K562 (cell line): ENCODE data around the gene SMARCA4. TPM values are rescaled to one million over a fixed set of nuclear protein-coding genes. Genes with fewer than 3 reads are reported as not detected.

Experiments
- ARHGAP35 ChIP-seq: fragments of 450-650 bp; IDR thresholded peaks from 2 replicates; pipeline ENCODE4 v1.6.1; 2018; ENCODE audit not compliant: partially characterized antibody
- ARID2 ChIP-seq: fragments of 450-650 bp; IDR thresholded peaks from 2 replicates; pipeline ENCODE4 v1.6.1; 2017; ENCODE audit warnings: antibody characterized with exemption, mild to moderate bottlenecking
- ATF1 ChIP-seq, 2 experiments: fragments of 450-650 bp in 1 of 2; IDR thresholded peaks; 2 replicates each; pipeline ENCODE4 v1.6.1; 2016; ENCODE audit warnings: missing compliant biosample characterization in 1 of 2, missing genetic modification characterization in 1 of 2
- CSDE1 ChIP-seq, 2 experiments: fragments of 450-650 bp; IDR thresholded peaks; 2 replicates each; pipeline ENCODE4 v1.6.1; 2016; ENCODE audit warnings: mild to moderate bottlenecking in 1 of 2
- FIP1L1 ChIP-seq: fragments of 200-400 bp; formaldehyde crosslinking; IDR thresholded peaks from 2 replicates; pipeline ENCODE4 v1.6.1; 2018; ENCODE audit warnings: mild to moderate bottlenecking, low read depth, low read length; ENCODE audit not compliant: poor library complexity, severe bottlenecking
- GABPA ChIP-seq: fragments of 200-800 bp; sonication (Bioruptor generic); conservative IDR thresholded peaks from 2 replicates; pipeline ENCODE4 v1.6.1; 2016; ENCODE audit warnings: low read depth, missing genetic modification characterization, missing compliant biosample characterization
- GTF2A2 ChIP-seq: IDR thresholded peaks from 2 replicates; pipeline ENCODE4 v1.6.1; 2016; ENCODE audit warnings: mild to moderate bottlenecking, missing genetic modification characterization, missing compliant biosample characterization
- JUND ChIP-seq, 2 experiments: IDR thresholded peaks; 2 replicates in 1 of 2; 3 replicates in 1 of 2; pipeline ENCODE4 v1.6.1; 2011; ENCODE audit warnings: borderline replicate concordance in 2 of 2, low read depth in 2 of 2, low read length in 2 of 2, improper control_type of control experiment in 1 of 2, missing biosample characterization in 1 of 2, missing genetic modification characterization in 1 of 2, missing genetic modification reagents in 1 of 2
- KAT2B ChIP-seq: IDR thresholded peaks from one replicate; pipeline ENCODE4 v1.6.1; 2012; ENCODE audit warnings: low read depth, mild to moderate bottlenecking, control low read depth, inconsistent platforms, low read length, moderate library complexity
- NR3C1 ChIP-seq: sonication (generic); formaldehyde crosslinking; IDR thresholded peaks from 2 replicates; pipeline ENCODE4 v1.8.1; 2022; ENCODE audit warnings: missing genetic modification reagents
- PYGO2 ChIP-seq: fragments of 450-650 bp; IDR thresholded peaks from 2 replicates; pipeline ENCODE4 v1.6.1; 2016; ENCODE audit warnings: mild to moderate bottlenecking, missing genetic modification characterization, moderate library complexity, missing compliant biosample characterization
- SRSF9 ChIP-seq: fragments of 200-400 bp; formaldehyde crosslinking; IDR thresholded peaks from 2 replicates; pipeline ENCODE4 v1.6.1; 2017; ENCODE audit warnings: low read depth, low read length, borderline replicate concordance
- ZBED1 ChIP-seq: IDR thresholded peaks from 2 replicates; pipeline ENCODE4 v1.6.1; 2014
- ZC3H11A ChIP-seq: IDR thresholded peaks from 2 replicates; pipeline ENCODE4 v1.6.1; 2012; ENCODE audit warnings: low read depth, low read length, improper control_type of control experiment
- ZNF232 ChIP-seq: sonication (generic); formaldehyde crosslinking; IDR thresholded peaks from 2 replicates; pipeline ENCODE4 v1.8.0; 2022; ENCODE audit warnings: mild to moderate bottlenecking, missing genetic modification reagents
- ZNF239 ChIP-seq: fragments of 250-450 bp; sonication (Bioruptor Pico); IDR thresholded peaks from 2 replicates; pipeline ENCODE4 v1.4.0; 2020; ENCODE audit warnings: mild to moderate bottlenecking
- ZNF584 ChIP-seq: fragments of 200-800 bp; sonication (Bioruptor generic); IDR thresholded peaks from 2 replicates; pipeline ENCODE4 v1.6.1; 2016; ENCODE audit warnings: low read depth, mild to moderate bottlenecking, missing genetic modification characterization, missing compliant biosample characterization
- ZNF586 ChIP-seq: fragments of 450-650 bp; formaldehyde crosslinking; conservative IDR thresholded peaks from 2 replicates; pipeline ENCODE4 v1.4.0; 2020; ENCODE audit warnings: mild to moderate bottlenecking, moderate library complexity
- polyA plus RNA-seq, 8 experiments: library from polyadenylated mRNA; depleted of rRNA in 4 of 8; stranded (reverse) in 5 of 8; unstranded in 3 of 8; fragments of >200 nt; fragmentation: Nextera tagmentation in 2 of 8; fragmentation: Illumina TruSeq in 1 of 8; extraction: Ambion mirVana in 2 of 8; extraction: Trizol in 1 of 8; gene quantifications; 2 replicates each; pipeline versions ENCODE4 v1.2.1 to v1.2.3, GENCODE V29; 2011 to 2014; ENCODE audit warnings: inconsistent platforms in 1 of 8, missing spikeins in 1 of 8
- total RNA-seq, 7 experiments: library from RNA; depleted of rRNA in 6 of 7; stranded (reverse); fragments of >200 nt in 6 of 7; fragmentation: Illumina TruSeq in 2 of 7; extraction: Trizol in 2 of 7; gene quantifications; 2 replicates each; pipeline versions ENCODE4 v1.2.1 to v1.2.3, GENCODE V29; 2011 to 2021; ENCODE audit warnings: low replicate concordance in 1 of 7
- TF ChIP-seq, protein P1 (sequence below): fragments of 250-450 bp; sonication (Bioruptor Pico); IDR thresholded peaks from 2 replicates; pipeline ENCODE4 v1.5.0; 2022; ENCODE audit warnings: mild to moderate bottlenecking
- TF ChIP-seq, protein P2 (sequence below): fragments of 250-450 bp; sonication (Bioruptor Pico); IDR thresholded peaks from 2 replicates; pipeline ENCODE4 v1.8.0; 2021; ENCODE audit warnings: moderate library complexity, mild to moderate bottlenecking, inconsistent platforms
- TF ChIP-seq, protein P3 (sequence below), 2 experiments: fragments of 200-800 bp in 1 of 2; sonication (Bioruptor generic) in 1 of 2; sonication (generic) in 1 of 2; formaldehyde crosslinking in 1 of 2; IDR thresholded peaks in 1 of 2; conservative IDR thresholded peaks in 1 of 2; 2 replicates each; pipeline versions ENCODE4 v1.5.0 to v1.6.1; 2016 to 2020; ENCODE audit warnings: missing compliant biosample characterization in 1 of 2, missing genetic modification characterization in 1 of 2, missing genetic modification reagents in 1 of 2
- TF ChIP-seq, protein P4 (sequence below): fragments of 200-800 bp; sonication (Bioruptor generic); IDR thresholded peaks from 2 replicates; pipeline ENCODE4 v1.6.1; 2017; ENCODE audit warnings: missing genetic modification characterization, missing compliant biosample characterization

Gene SMARCA4
- total and polyA plus RNA-seq, 9 of the 15 experiments (the other 6 are each of a cell fraction or from before 2014, with no cell fraction given): 19.3 to 207 (median 52.1) TPM

DNA sequence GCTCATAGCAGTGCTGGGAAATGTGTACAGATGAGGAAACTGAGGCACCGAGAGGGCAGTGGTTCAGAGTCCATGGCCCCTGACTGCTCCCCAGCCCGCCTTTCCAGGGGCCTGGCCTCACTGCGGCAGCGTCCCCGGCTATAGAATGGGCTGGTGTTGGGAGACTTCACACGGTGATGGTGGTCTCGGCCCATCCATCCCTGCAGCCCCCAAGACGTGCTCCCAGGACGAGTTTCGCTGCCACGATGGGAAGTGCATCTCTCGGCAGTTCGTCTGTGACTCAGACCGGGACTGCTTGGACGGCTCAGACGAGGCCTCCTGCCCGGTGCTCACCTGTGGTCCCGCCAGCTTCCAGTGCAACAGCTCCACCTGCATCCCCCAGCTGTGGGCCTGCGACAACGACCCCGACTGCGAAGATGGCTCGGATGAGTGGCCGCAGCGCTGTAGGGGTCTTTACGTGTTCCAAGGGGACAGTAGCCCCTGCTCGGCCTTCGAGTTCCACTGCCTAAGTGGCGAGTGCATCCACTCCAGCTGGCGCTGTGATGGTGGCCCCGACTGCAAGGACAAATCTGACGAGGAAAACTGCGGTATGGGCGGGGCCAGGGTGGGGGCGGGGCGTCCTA lies 144.3 kb downstream of the SMARCA4 start (continued):
- TF ChIP-seq SRSF9 (no peak), ARHGAP35 (no peak), PYGO2 (no peak), ZBED1 (peak; percentile 40; the same call in 1 of the 2 replicates), ZC3H11A (no peak), ARID2 (no peak), ZNF239 (no peak), GTF2A2 (tag) (no peak), FIP1L1 (peak; percentile 21), GABPA (tag) (no peak), ATF1 (CRISPR knock-in tag; IDR thresholded peaks at IDR 0.05) (no peak), ATF1 (tag; IDR thresholded peaks at IDR 0.05) (no peak), JUND (IDR thresholded peaks at IDR 0.05; ENCODE audit: borderline replicate concordance, low read depth, low read length) (no peak), JUND (tag; IDR thresholded peaks at IDR 0.05; ENCODE audit: borderline replicate concordance, low read depth, low read length) (no peak), NR3C1 (CRISPR knock-in tag) (no peak), ZNF586 (CRISPR knock-in tag) (no peak), CSDE1 (IDR thresholded peaks at IDR 0.05) (no peak), ZNF232 (CRISPR knock-in tag) (no peak), KAT2B (no peak), ZNF584 (CRISPR knock-in tag) (no peak)
- TF ChIP-seq, protein P1, sequence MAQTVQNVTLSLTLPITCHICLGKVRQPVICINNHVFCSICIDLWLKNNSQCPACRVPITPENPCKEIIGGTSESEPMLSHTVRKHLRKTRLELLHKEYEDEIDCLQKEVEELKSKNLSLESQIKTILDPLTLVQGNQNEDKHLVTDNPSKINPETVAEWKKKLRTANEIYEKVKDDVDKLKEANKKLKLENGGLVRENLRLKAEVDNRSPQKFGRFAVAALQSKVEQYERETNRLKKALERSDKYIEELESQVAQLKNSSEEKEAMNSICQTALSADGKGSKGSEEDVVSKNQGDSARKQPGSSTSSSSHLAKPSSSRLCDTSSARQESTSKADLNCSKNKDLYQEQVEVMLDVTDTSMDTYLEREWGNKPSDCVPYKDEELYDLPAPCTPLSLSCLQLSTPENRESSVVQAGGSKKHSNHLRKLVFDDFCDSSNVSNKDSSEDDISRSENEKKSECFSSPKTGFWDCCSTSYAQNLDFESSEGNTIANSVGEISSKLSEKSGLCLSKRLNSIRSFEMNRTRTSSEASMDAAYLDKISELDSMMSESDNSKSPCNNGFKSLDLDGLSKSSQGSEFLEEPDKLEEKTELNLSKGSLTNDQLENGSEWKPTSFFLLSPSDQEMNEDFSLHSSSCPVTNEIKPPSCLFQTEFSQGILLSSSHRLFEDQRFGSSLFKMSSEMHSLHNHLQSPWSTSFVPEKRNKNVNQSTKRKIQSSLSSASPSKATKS: no peak
- TF ChIP-seq, protein P2, sequence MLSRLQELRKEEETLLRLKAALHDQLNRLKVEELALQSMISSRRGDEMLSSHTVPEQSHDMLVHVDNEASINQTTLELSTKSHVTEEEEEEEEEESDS (CRISPR knock-in tag): no peak
- TF ChIP-seq, protein P3, sequence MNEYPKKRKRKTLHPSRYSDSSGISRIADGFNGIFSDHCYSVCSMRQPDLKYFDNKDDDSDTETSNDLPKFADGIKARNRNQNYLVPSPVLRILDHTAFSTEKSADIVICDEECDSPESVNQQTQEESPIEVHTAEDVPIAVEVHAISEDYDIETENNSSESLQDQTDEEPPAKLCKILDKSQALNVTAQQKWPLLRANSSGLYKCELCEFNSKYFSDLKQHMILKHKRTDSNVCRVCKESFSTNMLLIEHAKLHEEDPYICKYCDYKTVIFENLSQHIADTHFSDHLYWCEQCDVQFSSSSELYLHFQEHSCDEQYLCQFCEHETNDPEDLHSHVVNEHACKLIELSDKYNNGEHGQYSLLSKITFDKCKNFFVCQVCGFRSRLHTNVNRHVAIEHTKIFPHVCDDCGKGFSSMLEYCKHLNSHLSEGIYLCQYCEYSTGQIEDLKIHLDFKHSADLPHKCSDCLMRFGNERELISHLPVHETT (CRISPR knock-in tag; conservative IDR thresholded peaks at IDR 0.05 in 1 of 2, IDR thresholded peaks at IDR 0.05 in 1 of 2): no peak
- TF ChIP-seq, protein P4, sequence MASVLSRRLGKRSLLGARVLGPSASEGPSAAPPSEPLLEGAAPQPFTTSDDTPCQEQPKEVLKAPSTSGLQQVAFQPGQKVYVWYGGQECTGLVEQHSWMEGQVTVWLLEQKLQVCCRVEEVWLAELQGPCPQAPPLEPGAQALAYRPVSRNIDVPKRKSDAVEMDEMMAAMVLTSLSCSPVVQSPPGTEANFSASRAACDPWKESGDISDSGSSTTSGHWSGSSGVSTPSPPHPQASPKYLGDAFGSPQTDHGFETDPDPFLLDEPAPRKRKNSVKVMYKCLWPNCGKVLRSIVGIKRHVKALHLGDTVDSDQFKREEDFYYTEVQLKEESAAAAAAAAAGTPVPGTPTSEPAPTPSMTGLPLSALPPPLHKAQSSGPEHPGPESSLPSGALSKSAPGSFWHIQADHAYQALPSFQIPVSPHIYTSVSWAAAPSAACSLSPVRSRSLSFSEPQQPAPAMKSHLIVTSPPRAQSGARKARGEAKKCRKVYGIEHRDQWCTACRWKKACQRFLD (CRISPR knock-in tag): no peak
